ENCODE measurements around the gene CYTH1.

Gene CYTH1

GRCh38 chr17:78818932-78819331 lies 36.9 kb upstream of the CYTH1 start:
- no peak for DNase-seq (ENCODE audit: insufficient read length, low spot score)
- TF ChIP-seq, protein P1, sequence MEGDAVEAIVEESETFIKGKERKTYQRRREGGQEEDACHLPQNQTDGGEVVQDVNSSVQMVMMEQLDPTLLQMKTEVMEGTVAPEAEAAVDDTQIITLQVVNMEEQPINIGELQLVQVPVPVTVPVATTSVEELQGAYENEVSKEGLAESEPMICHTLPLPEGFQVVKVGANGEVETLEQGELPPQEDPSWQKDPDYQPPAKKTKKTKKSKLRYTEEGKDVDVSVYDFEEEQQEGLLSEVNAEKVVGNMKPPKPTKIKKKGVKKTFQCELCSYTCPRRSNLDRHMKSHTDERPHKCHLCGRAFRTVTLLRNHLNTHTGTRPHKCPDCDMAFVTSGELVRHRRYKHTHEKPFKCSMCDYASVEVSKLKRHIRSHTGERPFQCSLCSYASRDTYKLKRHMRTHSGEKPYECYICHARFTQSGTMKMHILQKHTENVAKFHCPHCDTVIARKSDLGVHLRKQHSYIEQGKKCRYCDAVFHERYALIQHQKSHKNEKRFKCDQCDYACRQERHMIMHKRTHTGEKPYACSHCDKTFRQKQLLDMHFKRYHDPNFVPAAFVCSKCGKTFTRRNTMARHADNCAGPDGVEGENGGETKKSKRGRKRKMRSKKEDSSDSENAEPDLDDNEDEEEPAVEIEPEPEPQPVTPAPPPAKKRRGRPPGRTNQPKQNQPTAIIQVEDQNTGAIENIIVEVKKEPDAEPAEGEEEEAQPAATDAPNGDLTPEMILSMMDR (IDR thresholded peaks at IDR 0.05; ENCODE audit: insufficient read depth, missing control alignments): no peak
- FAIRE-seq: no peak

- DNase-seq (ENCODE audit: insufficient read length, low spot score) (no peak), FAIRE-seq (no peak)
- TF ChIP-seq, protein P1 (IDR thresholded peaks at IDR 0.05; ENCODE audit: insufficient read depth, missing control alignments): no peak
Observed at GRCh38 chr17:78818152-78818846, 36.2 kb upstream of the CYTH1 start.

GRCh38 chr17:78817123-78817522 lies 35.0 kb upstream of the CYTH1 start:
- DNase-seq (ENCODE audit: insufficient read length, low spot score): no peak
- FAIRE-seq: no peak

GRCh38 chr17:78815696-78816095 lies 33.6 kb upstream of the CYTH1 start:
- TF ChIP-seq, protein P1 (IDR thresholded peaks at IDR 0.05; ENCODE audit: insufficient read depth, missing control alignments): no peak
- DNase-seq (ENCODE audit: insufficient read length, low spot score): no peak
- no peak for FAIRE-seq

More at GRCh38 chr17:78817123-78817522, 35.0 kb upstream of the CYTH1 start:
- TF ChIP-seq, protein P1 (IDR thresholded peaks at IDR 0.05; ENCODE audit: insufficient read depth, missing control alignments): no peak

- DNase-seq (ENCODE audit: insufficient read length, low spot score): no peak
- TF ChIP-seq, protein P1 (IDR thresholded peaks at IDR 0.05; ENCODE audit: insufficient read depth, missing control alignments): no peak
- FAIRE-seq: no peak
Observed at GRCh38 chr17:78812855-78813254, 30.8 kb upstream of the CYTH1 start.

- FAIRE-seq (no peak), DNase-seq (ENCODE audit: insufficient read length, low spot score) (no peak)
- TF ChIP-seq, protein P1 (IDR thresholded peaks at IDR 0.05; ENCODE audit: insufficient read depth, missing control alignments): no peak
Observed at GRCh38 chr17:78808163-78808562, 26.1 kb upstream of the CYTH1 start.

- TF ChIP-seq, protein P1 (IDR thresholded peaks at IDR 0.05; ENCODE audit: insufficient read depth, missing control alignments): no peak
- DNase-seq (ENCODE audit: insufficient read length, low spot score) (no peak), FAIRE-seq (no peak)
Observed at GRCh38 chr17:78806451-78806850, 24.4 kb upstream of the CYTH1 start.

Data from D721Med (cell line).